ENCODE data around the gene PPP2R1A.

Gene PPP2R1A

GRCh38 chr19:52273301-52273700 lies 83.4 kb downstream of the PPP2R1A start:
- POLR2A ChIA-PET, result no interaction called here
- H3K27me3 ChIP-seq (replicated peaks in 2 of 5; ENCODE audit: control insufficient read depth in 4 of 5, insufficient read depth in 5 of 5, low read length in 4 of 5), result no peaks in the 10 kb centered on the region
- DNase-seq, result no peak
- peaks cover 2 to 17% (median 12%) of the 10 kb centered on the region in 4 experiments for H3K4me1 ChIP-seq (ENCODE audit: control extremely low read depth in 1 of 4, control insufficient read depth in 4 of 4, insufficient read depth in 4 of 4, low read length in 3 of 4)
- H3K27ac ChIP-seq (ENCODE audit: insufficient read depth in 1 of 2, low read depth in 1 of 2, low read length in 2 of 2, poor library complexity in 1 of 2, severe bottlenecking in 2 of 2), result no peak overlapping the region
- WGBS (ENCODE audit: insufficient coverage), result 95% methylated on average over 2 of the region's 2 CpGs
- peaks cover 6 to 51% (median 41%) of the 10 kb centered on the region in 5 experiments for H3K9me3 ChIP-seq (ENCODE audit: control extremely low read depth in 1 of 5, control insufficient read depth in 4 of 5, insufficient read depth in 2 of 5, low read depth in 1 of 5, low read length in 4 of 5)
- H3K4me3 ChIP-seq (ENCODE audit: control insufficient read depth in 1 of 7, extremely low read depth in 1 of 7, insufficient read depth in 4 of 7, low read depth in 2 of 7, low read length in 6 of 7), result no peak overlapping the region
- CTCF ChIA-PET, result no interaction called here
- H3K36me3 ChIP-seq (ENCODE audit: control insufficient read depth in 4 of 4, insufficient read depth in 4 of 4, low read length in 3 of 4), result peaks cover 21 to 56% (median 43%) of the 10 kb centered on the region in 4 experiments

GRCh38 chr19:52274191-52274590 lies 84.3 kb downstream of the PPP2R1A start:
- Histone ChIP-seq H3K27ac (ENCODE audit: insufficient read depth in 1 of 2, low read depth in 1 of 2, low read length in 2 of 2, poor library complexity in 1 of 2, severe bottlenecking in 2 of 2) (no peak overlapping the region), H3K36me3 (ENCODE audit: control insufficient read depth in 4 of 4, insufficient read depth in 4 of 4, low read length in 3 of 4) (peaks cover 21 to 65% (median 44%) of the 10 kb centered on the region in 4 experiments), H3K27me3 (replicated peaks in 2 of 5; ENCODE audit: control insufficient read depth in 4 of 5, insufficient read depth in 5 of 5, low read length in 4 of 5) (no peaks in the 10 kb centered on the region), H3K4me1 (ENCODE audit: control extremely low read depth in 1 of 4, control insufficient read depth in 4 of 4, insufficient read depth in 4 of 4, low read length in 3 of 4) (peaks cover 2 to 13% (median 9%) of the 10 kb centered on the region in 4 experiments), H3K9me3 (ENCODE audit: control extremely low read depth in 1 of 5, control insufficient read depth in 4 of 5, insufficient read depth in 2 of 5, low read depth in 1 of 5, low read length in 4 of 5) (peaks cover 6 to 59% (median 50%) of the 10 kb centered on the region in 5 experiments), H3K4me3 (ENCODE audit: control insufficient read depth in 1 of 7, extremely low read depth in 1 of 7, insufficient read depth in 4 of 7, low read depth in 2 of 7, low read length in 6 of 7) (no peak overlapping the region)
- DNase-seq, result no peak
- CTCF ChIA-PET, result no interaction called here
- 97% methylated on average over 4 of the region's 5 CpGs for WGBS (ENCODE audit: insufficient coverage)
- POLR2A ChIA-PET, result no interaction called here

- peaks cover 6 to 67% (median 57%) of the 10 kb centered on the region in 5 experiments for H3K9me3 ChIP-seq (ENCODE audit: control extremely low read depth in 1 of 5, control insufficient read depth in 4 of 5, insufficient read depth in 2 of 5, low read depth in 1 of 5, low read length in 4 of 5)
- no peaks in the 10 kb centered on the region for H3K27me3 ChIP-seq (replicated peaks in 2 of 5; ENCODE audit: control insufficient read depth in 4 of 5, insufficient read depth in 5 of 5, low read length in 4 of 5)
- CTCF ChIA-PET, result interaction anchor here (0.7 to 1.2 kb wide), 2 partner anchors 39 to 1476 kb away, joined by 3 read pairs; no protein-coding TSS in a partner anchor
- H3K36me3 ChIP-seq (ENCODE audit: control insufficient read depth in 4 of 4, insufficient read depth in 4 of 4, low read length in 3 of 4), result peaks cover 21 to 68% (median 44%) of the 10 kb centered on the region in 4 experiments
- H3K4me1 ChIP-seq (ENCODE audit: control extremely low read depth in 1 of 4, control insufficient read depth in 4 of 4, insufficient read depth in 4 of 4, low read length in 3 of 4), result peaks cover 0 to 5% (median 2%) of the 10 kb centered on the region in 4 experiments
- H3K27ac ChIP-seq (ENCODE audit: insufficient read depth in 1 of 2, low read depth in 1 of 2, low read length in 2 of 2, poor library complexity in 1 of 2, severe bottlenecking in 2 of 2), result no peak overlapping the region
- POLR2A ChIA-PET, result no interaction called here
- 100% methylated on average over 1 of the region's 5 CpGs for WGBS (ENCODE audit: insufficient coverage)
- H3K4me3 ChIP-seq (ENCODE audit: control insufficient read depth in 1 of 7, extremely low read depth in 1 of 7, insufficient read depth in 4 of 7, low read depth in 2 of 7, low read length in 6 of 7), result no peak overlapping the region
- DNase-seq, result no peak
These were observed 86.1 kb downstream of the PPP2R1A start for GRCh38 chr19:52275988-52276387.

- CTCF ChIA-PET, result interaction anchor here (0.8 kb wide), 1 partner anchor 28 kb away, joined by 3 read pairs; no protein-coding TSS in a partner anchor
- Histone ChIP-seq H3K36me3 (ENCODE audit: control insufficient read depth in 4 of 4, insufficient read depth in 4 of 4, low read length in 3 of 4) (peaks cover 27 to 73% (median 43%) of the 10 kb centered on the region in 4 experiments), H3K9me3 (ENCODE audit: control extremely low read depth in 1 of 5, control insufficient read depth in 4 of 5, insufficient read depth in 2 of 5, low read depth in 1 of 5, low read length in 4 of 5) (peaks cover 10 to 70% (median 55%) of the 10 kb centered on the region in 5 experiments), H3K27ac (ENCODE audit: insufficient read depth in 1 of 2, low read depth in 1 of 2, low read length in 2 of 2, poor library complexity in 1 of 2, severe bottlenecking in 2 of 2) (no peak overlapping the region), H3K4me3 (ENCODE audit: control insufficient read depth in 1 of 7, extremely low read depth in 1 of 7, insufficient read depth in 4 of 7, low read depth in 2 of 7, low read length in 6 of 7) (no peak overlapping the region), H3K4me1 (ENCODE audit: control extremely low read depth in 1 of 4, control insufficient read depth in 4 of 4, insufficient read depth in 4 of 4, low read length in 3 of 4) (no peaks in the 10 kb centered on the region), H3K27me3 (replicated peaks in 2 of 5; ENCODE audit: control insufficient read depth in 4 of 5, insufficient read depth in 5 of 5, low read length in 4 of 5) (no peaks in the 10 kb centered on the region)
- POLR2A ChIA-PET, result no interaction called here
- DNase-seq, result no peak
- WGBS (ENCODE audit: insufficient coverage), result 97% methylated on average over 6 of the region's 6 CpGs
These were observed 87.6 kb downstream of the PPP2R1A start for GRCh38 chr19:52277471-52277870.
